Measurements from ENCODE around the gene SH3GL1. TPM values are rescaled to one million over a fixed set of nuclear protein-coding genes. Genes with fewer than 3 reads are reported as not detected.
A peak's percentile ranks its signal among the peaks of the same experiment; 100 is the strongest.

The SH3GL1 gene
- total RNA-seq, 1 donor from 2014 or later: 66.5 TPM

DNA sequence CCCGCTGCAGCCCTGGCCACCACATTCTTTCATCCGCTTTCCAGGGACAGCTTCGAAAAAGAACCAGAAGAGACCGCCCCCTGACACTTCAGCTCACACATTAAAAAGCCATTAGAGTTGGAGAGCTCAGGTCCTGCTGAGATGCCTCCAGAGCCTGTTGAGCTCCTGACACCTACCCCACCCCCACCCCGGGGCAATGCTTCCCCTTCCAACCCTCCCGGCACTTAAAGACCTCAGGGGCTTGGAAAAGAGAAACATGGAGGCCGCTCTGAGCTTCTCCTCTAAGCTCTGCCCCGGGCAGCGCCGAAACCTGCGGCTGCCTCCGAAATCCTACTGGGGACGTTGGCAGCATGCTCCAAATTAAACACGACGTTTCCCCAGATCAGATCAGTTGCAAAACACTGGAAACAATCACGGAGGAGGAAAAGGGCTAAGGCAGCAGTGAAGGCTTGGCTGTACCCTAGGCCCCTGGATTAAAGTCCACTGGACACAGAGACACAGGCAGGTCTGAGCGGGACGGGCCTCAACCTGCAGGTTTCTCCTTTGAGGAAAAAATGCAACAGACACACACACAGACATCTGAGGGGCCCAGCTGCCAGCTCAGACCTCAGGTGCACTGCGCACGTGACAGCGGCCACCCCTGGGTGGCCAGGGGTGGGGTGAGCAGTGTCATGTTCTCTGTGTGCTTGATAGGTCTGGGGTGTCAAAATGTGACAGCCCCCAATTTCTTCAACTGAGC lies 9.6 kb downstream of the SH3GL1 start:
- DNase-seq (ENCODE audit: low read depth): no peak
- H3K4me3 ChIP-seq (ENCODE audit: low read depth, low read length): peak overlapping the region; percentile 11

DNA sequence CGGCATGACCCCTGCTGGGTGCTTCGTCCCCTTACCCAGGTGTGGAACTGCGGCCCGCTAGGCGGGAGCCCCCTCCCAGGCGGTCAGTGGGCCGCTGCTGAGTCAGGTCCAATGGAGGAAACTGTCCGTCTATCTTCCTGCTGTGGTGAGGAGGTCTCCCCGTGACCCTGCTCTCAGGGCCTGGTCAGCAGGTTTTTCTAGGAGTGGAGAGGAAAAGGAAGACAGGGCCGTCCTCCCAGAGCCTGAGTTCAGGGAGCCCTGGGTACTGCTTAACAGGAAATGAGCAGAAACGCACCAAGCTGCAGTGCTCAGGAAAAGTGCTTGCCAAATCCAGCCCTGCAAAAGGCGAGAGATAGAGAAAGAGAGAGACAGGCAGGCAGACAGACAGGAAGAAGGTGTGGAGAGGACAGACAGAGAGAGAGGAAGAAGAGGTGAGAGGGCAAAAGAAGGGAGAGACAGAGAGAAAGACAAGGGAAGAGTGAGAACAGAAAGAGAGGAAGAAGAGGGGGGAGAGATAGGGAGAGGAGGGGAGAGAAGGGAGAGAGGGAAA lies 10.3 kb downstream of the SH3GL1 start:
- TF ChIP-seq, protein P1, sequence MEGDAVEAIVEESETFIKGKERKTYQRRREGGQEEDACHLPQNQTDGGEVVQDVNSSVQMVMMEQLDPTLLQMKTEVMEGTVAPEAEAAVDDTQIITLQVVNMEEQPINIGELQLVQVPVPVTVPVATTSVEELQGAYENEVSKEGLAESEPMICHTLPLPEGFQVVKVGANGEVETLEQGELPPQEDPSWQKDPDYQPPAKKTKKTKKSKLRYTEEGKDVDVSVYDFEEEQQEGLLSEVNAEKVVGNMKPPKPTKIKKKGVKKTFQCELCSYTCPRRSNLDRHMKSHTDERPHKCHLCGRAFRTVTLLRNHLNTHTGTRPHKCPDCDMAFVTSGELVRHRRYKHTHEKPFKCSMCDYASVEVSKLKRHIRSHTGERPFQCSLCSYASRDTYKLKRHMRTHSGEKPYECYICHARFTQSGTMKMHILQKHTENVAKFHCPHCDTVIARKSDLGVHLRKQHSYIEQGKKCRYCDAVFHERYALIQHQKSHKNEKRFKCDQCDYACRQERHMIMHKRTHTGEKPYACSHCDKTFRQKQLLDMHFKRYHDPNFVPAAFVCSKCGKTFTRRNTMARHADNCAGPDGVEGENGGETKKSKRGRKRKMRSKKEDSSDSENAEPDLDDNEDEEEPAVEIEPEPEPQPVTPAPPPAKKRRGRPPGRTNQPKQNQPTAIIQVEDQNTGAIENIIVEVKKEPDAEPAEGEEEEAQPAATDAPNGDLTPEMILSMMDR (conservative IDR thresholded peaks at IDR 0.05; ENCODE audit: low read depth, low read length): no peak
- no peak overlapping the region for H3K4me3 ChIP-seq (ENCODE audit: low read depth, low read length)
- DNase-seq (ENCODE audit: low read depth): no peak

More for the DNA sequence above, 9.6 kb downstream of the SH3GL1 start:
- TF ChIP-seq, protein P1 (conservative IDR thresholded peaks at IDR 0.05; ENCODE audit: low read depth, low read length): no peak

DNA sequence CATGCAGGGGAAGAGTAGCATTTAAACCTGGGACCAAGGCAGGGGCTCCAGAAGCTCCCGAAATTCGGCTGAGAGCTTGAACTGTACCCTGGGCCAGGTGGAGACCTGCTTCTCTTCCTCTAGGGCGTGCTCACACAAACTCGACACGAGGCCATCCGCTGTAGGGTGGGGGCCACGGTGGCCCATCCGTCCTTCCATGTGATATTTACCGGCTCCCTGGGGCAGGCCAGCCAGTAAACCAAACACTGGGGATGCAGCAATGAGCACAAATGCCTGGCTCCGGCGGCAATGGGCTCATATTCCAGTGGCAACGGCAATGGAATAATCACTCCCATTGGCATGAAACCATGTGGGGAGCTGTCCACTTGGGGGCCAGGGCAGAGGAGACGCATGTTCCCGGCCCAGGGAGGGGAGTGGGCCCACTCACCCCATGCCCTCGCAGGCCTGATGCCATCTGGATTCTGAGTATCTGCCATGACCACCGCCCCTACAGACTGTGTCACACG lies 10.8 kb downstream of the SH3GL1 start:
- TF ChIP-seq, protein P1 (conservative IDR thresholded peaks at IDR 0.05; ENCODE audit: low read depth, low read length): no peak
- no peak for DNase-seq (ENCODE audit: low read depth)
- H3K4me3 ChIP-seq (ENCODE audit: low read depth, low read length): no peak overlapping the region

DNA sequence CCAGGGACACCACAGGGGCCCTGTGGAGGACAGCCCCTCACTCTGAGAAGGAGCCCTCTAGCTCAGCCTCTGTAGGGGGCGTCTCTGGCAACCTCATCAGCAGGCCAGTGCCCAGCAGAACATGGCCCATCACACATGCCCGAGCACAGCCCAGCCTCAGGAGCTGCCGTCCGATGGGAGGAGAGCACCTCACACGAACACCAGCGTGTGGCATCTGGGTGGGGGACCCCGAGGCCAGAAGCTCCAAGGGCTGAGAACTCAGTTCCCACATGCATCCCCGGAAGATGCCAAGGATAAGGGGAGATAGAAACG lies 11.3 kb downstream of the SH3GL1 start:
- no peak for DNase-seq (ENCODE audit: low read depth)
- no peak overlapping the region for H3K4me3 ChIP-seq (ENCODE audit: low read depth, low read length)
- TF ChIP-seq, protein P1 (conservative IDR thresholded peaks at IDR 0.05; ENCODE audit: low read depth, low read length): no peak

DNA sequence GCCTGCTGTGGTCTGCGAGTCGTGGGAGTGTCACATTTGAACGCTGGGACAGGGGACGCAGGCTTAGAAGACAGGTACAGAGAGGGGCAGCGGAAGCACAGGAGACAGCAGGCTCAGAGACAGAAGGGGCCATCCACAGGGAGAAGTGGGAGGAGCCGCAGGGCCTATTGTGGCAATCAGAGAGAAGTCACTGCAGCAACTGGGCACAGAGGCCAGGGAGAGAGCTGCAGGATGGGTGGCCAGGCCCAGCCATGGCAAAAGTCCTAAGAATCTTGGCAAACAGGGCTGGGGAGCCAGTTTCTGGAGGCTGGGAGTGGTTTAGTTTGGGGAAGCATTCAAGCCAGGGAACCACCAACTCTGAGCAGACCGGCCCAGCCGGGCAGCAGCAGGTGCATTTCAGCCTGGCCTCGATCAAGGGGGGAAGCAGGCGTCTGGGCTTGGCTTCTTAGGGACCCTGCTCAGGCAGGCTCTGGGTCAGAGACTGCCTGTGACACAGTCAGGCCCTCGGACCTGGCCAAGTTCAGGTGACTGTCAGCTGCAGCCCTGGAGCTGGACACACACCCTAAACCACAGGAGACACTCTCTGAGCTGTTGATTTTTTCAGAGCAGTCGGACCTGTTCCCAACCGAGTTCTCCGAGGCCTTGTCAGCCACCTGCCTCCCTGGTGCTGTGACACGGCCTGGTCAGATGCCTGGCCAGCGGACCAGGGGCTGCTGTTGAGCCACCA lies 11.8 kb downstream of the SH3GL1 start:
- no peak overlapping the region for H3K4me3 ChIP-seq (ENCODE audit: low read depth, low read length)
- DNase-seq (ENCODE audit: low read depth): no peak
- TF ChIP-seq, protein P1 (conservative IDR thresholded peaks at IDR 0.05; ENCODE audit: low read depth, low read length): no peak

DNA sequence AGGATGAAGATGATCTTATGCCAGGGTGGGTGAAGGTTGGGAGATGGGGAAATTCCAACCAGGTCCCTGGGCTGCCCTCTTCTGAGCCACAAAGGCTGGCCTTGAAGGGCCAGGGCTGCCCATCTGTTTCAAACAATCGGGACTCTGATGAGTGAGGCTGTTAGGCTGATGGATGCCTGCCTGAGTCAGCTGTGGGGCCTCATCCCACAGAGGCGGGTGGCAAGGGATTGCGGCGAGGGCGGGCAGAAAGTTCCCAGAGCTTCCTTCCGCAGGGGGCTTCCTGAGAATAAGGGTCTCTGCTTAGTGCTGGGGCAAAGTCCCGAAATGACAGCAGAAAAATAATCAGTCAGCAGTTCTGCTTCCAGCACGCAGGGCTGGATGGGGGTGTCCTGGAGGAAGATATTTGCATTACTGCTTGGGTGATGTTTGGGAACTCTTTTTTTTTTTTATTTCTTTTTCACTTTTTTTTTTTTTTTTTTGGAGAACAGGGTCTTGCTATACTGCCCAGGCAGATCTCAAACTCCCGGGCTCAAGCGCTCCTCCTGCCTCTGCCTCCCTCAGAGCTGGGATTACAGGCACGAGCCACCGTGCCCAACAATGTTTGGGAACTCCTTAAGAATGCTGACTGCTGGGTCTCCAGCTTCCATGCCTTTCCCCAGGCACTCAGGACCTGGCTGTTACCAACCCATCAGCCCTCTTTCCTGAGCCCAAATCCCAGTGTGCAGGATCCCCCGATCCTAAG lies 14.1 kb downstream of the SH3GL1 start:
- no peak for DNase-seq (ENCODE audit: low read depth)
- TF ChIP-seq, protein P1 (conservative IDR thresholded peaks at IDR 0.05; ENCODE audit: low read depth, low read length): peak; percentile 14
- H3K4me3 ChIP-seq (ENCODE audit: low read depth, low read length): no peak overlapping the region
